KOPT-K1 (cell line): ENCODE data around the gene CRISPLD2.

Source experiments
- H3K27ac ChIP-seq: fragments of 200-600 bp; sonication (generic); 2 replicates; pipeline ENCODE4 v1.5.1; 2016; ENCODE audit warnings: antibody characterized with exemption, mild to moderate bottlenecking, low read depth, low read length; ENCODE audit not compliant: poor library complexity, severe bottlenecking
- H3K36me3 ChIP-seq: fragments of 200-600 bp; sonication (generic); 2 replicates; pipeline ENCODE4 v1.5.1; 2017; ENCODE audit warnings: antibody characterized with exemption, mild to moderate bottlenecking, low read length, moderate library complexity; ENCODE audit not compliant: insufficient read depth
- H3K9me3 ChIP-seq: fragments of 200-600 bp; sonication (generic); 2 replicates; pipeline ENCODE4 v1.5.1; 2017; ENCODE audit warnings: antibody characterized with exemption, low read length, mild to moderate bottlenecking; ENCODE audit not compliant: insufficient read depth, poor library complexity, severe bottlenecking

CRISPLD2 gene

DNA sequence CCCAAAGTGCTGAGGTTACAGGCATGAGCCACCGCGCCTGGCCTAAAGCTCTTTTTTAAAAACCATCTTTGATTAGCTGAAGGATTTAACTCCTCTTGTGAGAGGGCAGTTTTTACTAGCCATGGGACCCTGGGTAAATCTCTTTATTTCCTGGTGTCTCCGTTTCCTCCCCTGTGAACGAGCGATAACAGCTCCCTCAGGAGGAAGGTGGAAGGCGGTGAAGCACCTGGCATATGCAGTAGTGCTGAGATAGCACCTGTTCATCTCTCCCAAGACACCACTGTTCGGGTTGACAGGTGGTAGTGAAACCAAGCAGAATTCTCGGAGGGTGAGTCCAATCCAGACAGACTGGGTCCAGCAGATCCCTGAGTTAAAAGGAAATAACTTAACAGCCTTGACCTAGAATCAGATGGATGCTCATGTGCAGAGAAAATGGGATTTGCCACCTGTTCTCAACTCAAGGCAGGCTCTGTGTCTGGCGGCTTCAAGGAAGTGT lies 86.2 kb downstream of the CRISPLD2 start:
- no peak overlapping the region for H3K27ac ChIP-seq
- H3K36me3 ChIP-seq, result no peaks in the 10 kb centered on the region
- H3K9me3 ChIP-seq, result no peaks in the 10 kb centered on the region

DNA sequence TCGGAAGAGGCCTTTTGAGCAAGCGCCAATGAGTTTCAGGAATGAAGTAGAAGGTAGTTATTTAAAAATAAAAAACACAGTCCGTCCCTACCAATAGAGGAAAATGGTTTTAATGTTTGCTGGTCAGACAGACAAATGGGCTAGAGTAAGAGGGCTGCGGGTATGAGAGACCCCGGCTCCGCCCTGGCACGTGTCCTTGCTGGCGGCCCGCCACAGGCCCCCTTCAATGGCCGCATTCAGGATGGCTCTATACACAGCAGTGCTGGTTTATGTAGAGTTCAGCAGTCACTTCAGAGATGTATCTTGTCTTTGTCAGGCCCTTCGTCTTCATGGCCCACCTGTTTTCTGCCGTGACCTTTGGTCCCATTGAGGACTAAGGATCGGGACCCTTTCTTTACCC lies 87.3 kb downstream of the CRISPLD2 start:
- no peak overlapping the region for H3K27ac ChIP-seq
- no peaks in the 10 kb centered on the region for H3K9me3 ChIP-seq
- no peaks in the 10 kb centered on the region for H3K36me3 ChIP-seq

GRCh38 chr16:84907575-84907974 lies 87.8 kb downstream of the CRISPLD2 start:
- Histone ChIP-seq H3K27ac (no peak overlapping the region), H3K9me3 (no peaks in the 10 kb centered on the region), H3K36me3 (no peaks in the 10 kb centered on the region)

GRCh38 chr16:84909476-84910085 lies 89.8 kb downstream of the CRISPLD2 start:
- no peaks in the 10 kb centered on the region for H3K36me3 ChIP-seq
- no peaks in the 10 kb centered on the region for H3K9me3 ChIP-seq
- no peak overlapping the region for H3K27ac ChIP-seq

DNA sequence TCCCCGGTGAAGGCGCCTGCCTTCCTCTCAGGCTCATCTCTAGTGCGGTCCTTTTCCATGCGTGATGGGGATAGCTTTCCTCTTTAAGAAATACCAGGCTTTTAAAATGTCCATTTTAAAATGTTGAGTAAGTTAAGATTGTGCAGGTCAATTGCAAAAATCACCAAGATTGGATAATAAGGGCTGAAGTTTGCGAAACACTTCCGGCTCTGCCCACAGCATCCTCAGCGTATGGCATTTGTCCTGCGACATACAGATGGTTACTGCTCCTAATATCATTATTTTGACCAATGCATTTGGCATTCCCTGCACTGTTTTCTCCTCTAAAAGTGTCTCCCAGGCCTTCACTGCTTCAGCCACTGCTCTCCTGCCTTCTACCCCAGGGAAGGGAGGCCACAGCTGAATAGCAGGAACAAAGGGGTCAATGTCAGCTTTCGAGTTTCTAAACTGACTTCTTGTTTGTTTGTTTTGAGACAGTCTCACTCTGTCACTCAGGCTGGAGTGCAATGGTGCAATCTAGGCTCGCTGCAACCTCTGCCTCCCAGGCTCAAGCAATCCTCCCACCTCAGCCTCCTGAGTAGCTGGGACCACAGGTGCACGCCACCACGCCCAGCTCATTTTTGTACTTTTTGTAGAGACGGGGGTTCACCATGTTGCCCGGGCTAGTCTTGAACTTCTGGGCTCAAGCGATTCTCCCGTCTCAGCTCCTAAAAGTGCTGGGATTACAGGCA lies 91.9 kb downstream of the CRISPLD2 start:
- no peaks in the 10 kb centered on the region for H3K9me3 ChIP-seq
- no peak overlapping the region for H3K27ac ChIP-seq
- H3K36me3 ChIP-seq, result no peaks in the 10 kb centered on the region

DNA sequence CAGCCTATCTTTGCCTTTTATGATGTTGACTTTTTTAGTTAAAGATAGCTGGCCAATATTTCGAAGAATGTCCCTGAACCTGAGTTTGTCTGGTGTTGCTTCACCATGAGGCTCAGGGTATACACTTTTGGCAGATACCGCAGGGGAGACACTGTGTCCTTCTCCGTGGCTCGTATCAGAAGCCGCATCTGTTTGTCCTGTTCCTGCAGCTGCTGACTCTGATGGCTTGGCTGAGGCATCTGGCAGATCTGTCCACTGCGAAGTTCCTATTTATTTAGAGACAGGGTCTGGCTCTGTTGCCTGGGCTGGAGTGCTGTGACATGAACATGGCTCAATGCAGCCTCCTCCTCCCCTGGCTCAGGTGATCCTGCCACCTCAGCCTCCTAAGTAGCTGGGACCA lies 93.5 kb downstream of the CRISPLD2 start:
- no peaks in the 10 kb centered on the region for H3K9me3 ChIP-seq

DNA sequence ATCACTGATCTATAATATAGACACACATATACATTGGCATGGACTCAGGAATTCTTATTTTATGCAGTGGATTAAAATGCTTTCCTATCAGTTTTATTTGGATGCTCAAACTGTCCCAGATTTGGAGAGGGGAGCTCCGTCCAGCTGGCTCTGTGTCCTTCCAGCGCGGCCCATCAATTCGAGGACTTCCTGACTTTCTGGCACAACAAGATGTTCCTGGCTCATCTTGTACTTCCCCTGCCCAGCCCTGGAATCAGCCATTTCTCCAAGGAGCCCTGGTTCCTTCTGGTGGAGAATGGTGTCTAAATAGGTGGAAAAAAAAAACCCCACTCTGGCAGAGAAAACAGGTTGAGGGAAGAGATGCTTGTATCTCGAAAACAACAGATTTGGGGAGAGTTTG lies 94.5 kb downstream of the CRISPLD2 start:
- no peak overlapping the region for H3K27ac ChIP-seq
- H3K36me3 ChIP-seq, result no peaks in the 10 kb centered on the region
- no peaks in the 10 kb centered on the region for H3K9me3 ChIP-seq

More for the DNA sequence above, 93.5 kb downstream of the CRISPLD2 start:
- Histone ChIP-seq H3K36me3 (no peaks in the 10 kb centered on the region), H3K27ac (no peak overlapping the region)

DNA sequence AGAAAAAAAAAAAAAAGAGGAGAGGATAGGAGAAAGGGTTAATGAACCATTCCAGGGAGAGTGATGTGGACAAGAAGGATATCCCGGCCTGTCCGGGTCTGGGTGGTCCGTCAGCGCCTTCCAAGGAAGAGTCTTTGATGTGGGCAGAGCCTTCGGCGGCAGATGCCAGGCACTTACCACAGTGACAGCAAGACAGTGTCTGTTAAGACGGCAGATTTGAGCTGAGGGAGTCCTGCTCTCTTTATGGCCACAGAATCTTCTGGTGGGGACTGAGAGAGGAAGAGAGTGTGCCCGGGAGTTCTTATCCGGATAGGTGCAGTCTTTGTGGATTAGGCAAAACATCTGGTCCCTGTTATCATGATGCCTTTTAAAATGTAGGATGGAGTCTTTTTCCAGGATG lies 96.4 kb downstream of the CRISPLD2 start:
- H3K9me3 ChIP-seq, result no peaks in the 10 kb centered on the region
- H3K27ac ChIP-seq, result no peak overlapping the region
- H3K36me3 ChIP-seq, result no peaks in the 10 kb centered on the region

GRCh38 chr16:84916850-84917249 lies 97.1 kb downstream of the CRISPLD2 start:
- Histone ChIP-seq H3K27ac (no peak overlapping the region), H3K9me3 (no peaks in the 10 kb centered on the region), H3K36me3 (no peaks in the 10 kb centered on the region)

DNA sequence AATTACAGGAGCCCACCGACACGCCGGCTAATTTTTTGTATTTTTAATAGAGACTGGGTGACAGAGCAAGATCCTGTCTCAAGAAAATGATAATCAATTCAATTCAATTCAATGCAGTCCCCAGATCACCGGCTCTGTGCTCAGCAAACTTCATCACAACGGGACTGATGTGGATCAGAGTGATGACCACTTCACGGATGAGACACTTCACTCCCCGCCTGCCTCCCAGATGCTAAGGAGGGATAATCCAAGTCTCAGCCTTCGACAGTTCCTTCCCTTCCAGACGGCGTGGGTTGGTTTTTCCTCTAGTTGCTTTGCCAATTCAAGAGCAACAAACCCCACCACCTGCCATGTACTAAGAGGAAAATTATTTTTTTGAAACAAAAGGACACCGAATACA lies 97.7 kb downstream of the CRISPLD2 start:
- Histone ChIP-seq H3K36me3 (no peaks in the 10 kb centered on the region), H3K27ac (no peak overlapping the region)

DNA sequence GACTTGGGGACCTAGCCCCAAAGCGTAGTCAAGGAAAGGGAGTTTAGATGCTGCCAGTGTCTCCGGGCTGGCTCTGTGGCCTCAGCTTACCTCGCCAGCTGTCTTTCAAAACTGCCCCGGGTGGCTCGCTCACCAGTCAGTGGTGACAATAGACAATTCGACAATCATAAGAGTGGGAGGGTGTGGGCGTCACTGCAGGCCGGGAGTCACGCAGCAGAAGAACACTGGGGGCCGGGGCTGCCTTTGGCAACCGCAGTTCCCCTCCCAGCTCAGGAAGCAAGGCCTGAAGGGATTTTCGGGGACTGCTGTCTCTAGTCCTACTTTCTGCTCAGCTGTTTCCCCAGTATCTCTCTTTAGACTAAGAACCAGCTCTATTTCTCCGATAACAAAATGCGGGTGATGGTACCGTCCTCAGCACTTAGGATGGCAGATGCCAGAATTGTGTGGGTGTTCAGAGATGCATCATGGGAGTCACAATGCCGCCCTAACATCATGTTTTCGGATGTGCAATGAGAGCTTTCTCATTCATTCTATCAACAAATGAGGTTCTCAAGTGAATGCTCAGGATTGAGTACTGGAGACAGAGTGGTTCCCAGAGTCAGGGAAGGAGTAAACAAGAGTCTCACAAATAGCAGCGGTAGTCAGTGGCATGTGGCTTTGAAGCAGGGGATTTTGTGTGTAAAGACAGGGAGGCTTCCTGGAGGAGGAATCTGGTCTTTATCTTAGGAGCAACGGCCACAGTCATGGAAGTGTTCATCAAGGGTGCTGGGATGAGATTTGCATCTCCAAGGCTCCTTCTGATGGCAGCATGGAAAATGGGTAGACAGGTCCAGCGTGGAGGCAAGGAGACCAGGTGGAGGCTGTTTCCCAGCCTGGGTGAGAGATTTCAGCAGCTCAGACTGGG lies 98.5 kb downstream of the CRISPLD2 start:
- H3K9me3 ChIP-seq, result no peaks in the 10 kb centered on the region

More for the DNA sequence above, 97.7 kb downstream of the CRISPLD2 start:
- H3K9me3 ChIP-seq, result no peaks in the 10 kb centered on the region

DNA sequence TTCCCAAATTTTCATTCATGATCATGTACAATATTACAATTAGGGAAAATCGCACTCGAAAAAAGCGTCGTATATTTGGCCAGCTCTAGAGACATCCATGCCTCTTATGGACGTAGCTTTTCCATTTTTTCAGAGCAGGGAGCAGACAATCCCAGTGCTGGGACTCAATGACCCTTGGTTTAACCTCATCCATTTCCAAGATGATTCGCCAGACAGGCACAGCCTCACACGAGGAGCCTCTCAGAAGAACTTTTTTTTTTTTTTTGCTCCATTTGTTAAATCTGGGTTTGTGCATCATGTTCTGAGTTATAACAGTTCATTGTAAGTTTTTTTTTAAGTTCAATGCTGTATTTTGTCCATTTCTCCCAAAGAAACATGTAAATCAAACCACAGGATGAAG lies 99.5 kb downstream of the CRISPLD2 start:
- no peaks in the 10 kb centered on the region for H3K9me3 ChIP-seq
- H3K36me3 ChIP-seq, result no peaks in the 10 kb centered on the region
- no peak overlapping the region for H3K27ac ChIP-seq

More for the DNA sequence above, 98.5 kb downstream of the CRISPLD2 start:
- H3K27ac ChIP-seq, result no peak overlapping the region
- no peaks in the 10 kb centered on the region for H3K36me3 ChIP-seq

GRCh38 chr16:84919708-84920107 lies 99.9 kb downstream of the CRISPLD2 start:
- Histone ChIP-seq H3K27ac (no peak overlapping the region), H3K9me3 (no peaks in the 10 kb centered on the region), H3K36me3 (no peaks in the 10 kb centered on the region)

GRCh38 chr16:84920333-84920732 lies 100.5 kb downstream of the CRISPLD2 start:
- Histone ChIP-seq H3K36me3 (no peaks in the 10 kb centered on the region), H3K9me3 (no peaks in the 10 kb centered on the region), H3K27ac (no peak overlapping the region)
